Testis (tissue), 2 donors: ENCODE results near the gene PLS1.

Experiments used
- CTCF ChIP-seq, 3 experiments: fragments of 450-650 bp in 2 of 3; fragments of 200-600 bp in 1 of 3; sonication (generic) in 1 of 3; IDR thresholded peaks; one replicate each; pipeline ENCODE4 v1.5.1; 2016 to 2019; ENCODE audit warnings: antibody characterized with exemption in 3 of 3, mild to moderate bottlenecking in 2 of 3, moderate library complexity in 1 of 3
- POLR2A ChIP-seq: fragments of 450-650 bp; IDR thresholded peaks from one replicate; pipeline ENCODE4 v1.6.1; 2017; ENCODE audit warnings: antibody characterized with exemption, mild to moderate bottlenecking, moderate library complexity

GRCh38 chr3:142660383-142660782, 64.2 kb downstream of the PLS1 start:
- TF ChIP-seq CTCF (IDR thresholded peaks at IDR 0.05) (no peak), POLR2A (no peak)
